Activated CD8-positive, alpha-beta memory T cell treated with anti-CD3 and anti-CD28 coated beads for 36 hours (primary cell): ENCODE measurements around the gene BPIFB1. TPM values are rescaled to one million over a fixed set of nuclear protein-coding genes. Genes with fewer than 3 reads are reported as not detected.

Experiments
- CTCF ChIA-PET: fragments of 350-600 bp; sonication (Branson Sonifier 250); formaldehyde crosslinking; loops from one replicate; lab custom pipeline; 2021; ENCODE audit warnings: antibody characterized with exemption; lab: Charles Lee
- POLR2A ChIA-PET: fragments of 350-600 bp; sonication (Branson Sonifier 250); formaldehyde crosslinking; loops from one replicate; lab custom pipeline; 2021; ENCODE audit warnings: antibody characterized with exemption; lab: Charles Lee
- total RNA-seq, 2 experiments: library from RNA; stranded (reverse); gene quantifications; one replicate each; pipeline ENCODE4 v1.2.3, GENCODE V29; 2021

The BPIFB1 gene
- total RNA-seq, 2 experiments from 2014 or later: not detected

DNA sequence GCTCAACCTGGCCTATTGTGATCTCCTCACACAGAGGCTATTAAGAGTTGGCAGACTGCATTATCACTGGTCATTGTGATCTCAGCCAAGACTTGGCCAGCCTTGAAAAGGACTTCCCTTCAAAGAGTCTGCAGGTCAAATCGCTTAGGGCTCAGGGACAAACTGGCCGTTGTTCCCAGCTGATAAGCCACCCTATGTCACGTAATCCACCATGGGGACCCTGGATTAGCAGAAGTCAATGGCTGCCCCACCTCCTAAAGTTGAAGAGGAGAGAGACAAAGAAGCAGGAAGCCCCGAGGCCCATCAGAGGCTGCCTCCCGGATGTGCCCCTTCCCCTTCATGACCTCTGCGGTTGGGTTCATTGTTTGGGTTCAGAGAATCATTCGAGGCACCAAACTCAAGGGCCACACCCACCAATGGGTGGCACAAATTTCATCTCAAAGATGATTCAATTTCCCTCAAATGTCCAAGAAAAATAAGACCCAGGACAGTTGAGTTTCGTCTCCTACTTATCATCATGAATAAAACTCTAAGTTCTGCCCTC is 56.6 kb downstream of the BPIFB1 start:
- ChIA-PET CTCF (no interaction called here), POLR2A (no interaction called here)

GRCh38 chr20:33343521-33343920 is 60.5 kb downstream of the BPIFB1 start:
- ChIA-PET CTCF (no interaction called here), POLR2A (interaction anchor here (0.5 kb wide), 1 partner anchor 372 kb away, joined by 3 read pairs; no protein-coding TSS in a partner anchor)

DNA sequence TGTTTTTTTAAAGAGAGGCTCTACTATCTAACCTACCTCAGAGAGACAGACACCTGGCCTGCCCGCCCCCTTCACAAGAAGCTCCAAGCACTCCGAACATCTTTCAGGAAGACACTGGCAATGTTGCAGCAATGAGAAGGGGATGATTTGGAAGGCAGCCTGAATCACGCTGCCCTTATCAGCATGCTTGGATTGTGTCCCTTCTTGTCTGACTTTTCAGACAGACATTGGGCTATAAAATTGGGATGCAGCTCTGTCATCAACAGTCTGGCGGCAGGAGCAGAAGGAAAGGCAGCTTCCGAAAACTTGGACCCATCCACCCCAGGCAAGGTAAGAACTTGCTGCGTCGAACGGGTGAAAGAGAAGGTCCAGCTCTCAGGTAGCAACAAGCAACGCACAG is 62.3 kb downstream of the BPIFB1 start:
- POLR2A ChIA-PET: no interaction called here

GRCh38 chr20:33348136-33348937 is 65.3 kb downstream of the BPIFB1 start:
- POLR2A ChIA-PET: no interaction called here

More for the DNA sequence above, 62.3 kb downstream of the BPIFB1 start:
- CTCF ChIA-PET: no interaction called here

GRCh38 chr20:33349493-33349892 is 66.5 kb downstream of the BPIFB1 start:
- POLR2A ChIA-PET: no interaction called here
- CTCF ChIA-PET: interaction anchor here (1.0 kb wide), 1 partner anchor 49 kb away, joined by 4 read pairs; no protein-coding TSS in a partner anchor

More at GRCh38 chr20:33348136-33348937, 65.3 kb downstream of the BPIFB1 start:
- CTCF ChIA-PET: interaction anchor here (1.0 kb wide), 1 partner anchor 48 kb away, joined by 4 read pairs; no protein-coding TSS in a partner anchor

- POLR2A ChIA-PET: no interaction called here
Observed at GRCh38 chr20:33351696-33352095, 68.7 kb downstream of the BPIFB1 start.

GRCh38 chr20:33352258-33353012 is 69.4 kb downstream of the BPIFB1 start:
- CTCF ChIA-PET: no interaction called here

More at GRCh38 chr20:33351696-33352095, 68.7 kb downstream of the BPIFB1 start:
- CTCF ChIA-PET: no interaction called here

DNA sequence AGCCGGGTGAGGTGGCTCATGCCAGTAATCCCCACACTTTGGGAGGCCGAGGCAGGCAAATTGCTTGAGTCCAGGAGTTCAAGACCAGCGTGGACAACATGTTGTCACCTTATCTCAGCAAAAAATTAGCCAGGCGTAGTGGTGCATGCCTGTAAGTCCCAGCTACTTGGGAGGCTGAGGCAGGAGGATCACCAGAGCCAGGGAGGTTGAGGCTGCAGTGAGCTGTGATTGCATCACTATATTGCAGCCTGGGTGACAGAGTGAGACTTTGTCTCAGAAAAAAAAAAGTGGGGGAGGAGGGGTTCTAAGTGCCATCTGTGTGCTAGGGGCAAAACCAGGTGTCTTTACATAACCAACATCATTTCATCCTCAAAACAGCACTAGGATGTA is 70.0 kb downstream of the BPIFB1 start:
- POLR2A ChIA-PET: no interaction called here
- CTCF ChIA-PET: no interaction called here

More at GRCh38 chr20:33352258-33353012, 69.4 kb downstream of the BPIFB1 start:
- POLR2A ChIA-PET: no interaction called here

Other genes starting within 250 kb of the BPIFB1 start
- not detected for gene BPIFB3, start 229.3 kb upstream of the BPIFB1 start, total RNA-seq
- not detected for gene BPIFB4, start 203.6 kb upstream of the BPIFB1 start, total RNA-seq
- not detected for gene BPIFA2, start 115.1 kb upstream of the BPIFB1 start, total RNA-seq
- not detected for gene BPIFA3, start 65.9 kb upstream of the BPIFB1 start, total RNA-seq
- gene BPIFA1, start 47.2 kb upstream of the BPIFB1 start, total RNA-seq: not detected
- 10 to 100 TPM; 43.4 to 45.6 TPM for gene CDK5RAP1, start 118.3 kb downstream of the BPIFB1 start, total RNA-seq
- gene SNTA1, start 160.5 kb downstream of the BPIFB1 start, total RNA-seq: 1 to 10 TPM; 4.9 to 5.4 TPM
- 1 to 10 TPM; 7.1 to 7.4 TPM for gene CBFA2T2, start 206.9 kb downstream of the BPIFB1 start, total RNA-seq